ENCODE results near the gene BACH2. TPM values are rescaled to one million over a fixed set of nuclear protein-coding genes. Genes with fewer than 3 reads are reported as not detected.

The BACH2 gene
- polyA plus RNA-seq, 1 donor (not counting 4 experiments of a cell fraction or from before 2014, with no cell fraction given), result 0.50 TPM

DNA sequence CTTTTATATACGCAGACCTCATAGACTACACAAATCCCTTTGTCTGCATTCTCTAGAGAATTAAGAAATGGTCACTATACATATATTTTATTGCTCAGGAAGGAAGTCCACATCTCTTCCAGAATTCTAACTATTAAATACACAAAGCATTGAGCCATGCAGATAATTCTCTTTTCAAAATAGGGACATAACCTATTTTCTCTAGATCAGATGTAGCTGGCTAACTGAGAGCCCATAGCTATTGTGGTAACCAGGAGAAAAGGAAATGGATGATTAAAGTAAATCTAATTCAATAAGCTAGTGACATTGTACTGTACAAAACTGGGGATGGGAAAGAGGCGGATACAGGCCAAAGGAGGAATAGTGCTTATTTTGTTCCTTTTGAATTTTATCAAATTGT, 137.2 kb downstream of the BACH2 start:
- no peaks in the 10 kb centered on the region for H3K79me2 ChIP-seq (ENCODE audit: control insufficient read depth, insufficient read depth, low read length)
- H3K4me3 ChIP-seq (ENCODE audit: control insufficient read depth in 2 of 3, extremely low read depth in 1 of 3, insufficient read depth in 2 of 3, low read depth in 1 of 3, low read length in 3 of 3), result no peak overlapping the region
- dilution Hi-C loops (cut with MboI; ENCODE audit: extremely low pct_ligation_motif_present, low sequenced_read_pairs), result no loop called here
- no peaks in the 10 kb centered on the region for H3K36me3 ChIP-seq (ENCODE audit: control insufficient read depth in 2 of 2, extremely low read depth in 1 of 2, insufficient read depth in 2 of 2, low read length in 2 of 2)
- H2AFZ ChIP-seq (ENCODE audit: control insufficient read depth, low read length), result no peak overlapping the region
- no peak overlapping the region for H3K9ac ChIP-seq (ENCODE audit: control insufficient read depth, extremely low read depth, insufficient read depth, low read length)
- H3K9me3 ChIP-seq (ENCODE audit: control insufficient read depth, low read depth, low read length), result no peaks in the 10 kb centered on the region
- H3K9me1 ChIP-seq (ENCODE audit: control insufficient read depth, extremely low read depth, insufficient read depth, low read length), result peaks cover 2% of the 10 kb centered on the region
- H3K27ac ChIP-seq (ENCODE audit: control insufficient read depth, insufficient read depth, low read length), result no peak overlapping the region
- FAIRE-seq, result no peak
- DNase-seq (ENCODE audit: low read depth, low spot score), result no peak
- H3K4me2 ChIP-seq (ENCODE audit: control insufficient read depth, extremely low read depth, insufficient read depth, low read depth, low read length), result no peak overlapping the region
- peaks cover 9% of the 10 kb centered on the region for H3K4me1 ChIP-seq (ENCODE audit: control insufficient read depth, extremely low read depth, insufficient read depth, low read length)
- no peaks in the 10 kb centered on the region for H3K27me3 ChIP-seq (ENCODE audit: control insufficient read depth, extremely low read depth, insufficient read depth, low read length)
- no peaks in the 10 kb centered on the region for H4K20me1 ChIP-seq (ENCODE audit: control insufficient read depth, extremely low read depth, insufficient read depth, low read length)
- no peak for TF ChIP-seq EZH2 (IDR thresholded peaks at IDR 0.05; ENCODE audit: low read length)
- TF ChIP-seq, protein P1, sequence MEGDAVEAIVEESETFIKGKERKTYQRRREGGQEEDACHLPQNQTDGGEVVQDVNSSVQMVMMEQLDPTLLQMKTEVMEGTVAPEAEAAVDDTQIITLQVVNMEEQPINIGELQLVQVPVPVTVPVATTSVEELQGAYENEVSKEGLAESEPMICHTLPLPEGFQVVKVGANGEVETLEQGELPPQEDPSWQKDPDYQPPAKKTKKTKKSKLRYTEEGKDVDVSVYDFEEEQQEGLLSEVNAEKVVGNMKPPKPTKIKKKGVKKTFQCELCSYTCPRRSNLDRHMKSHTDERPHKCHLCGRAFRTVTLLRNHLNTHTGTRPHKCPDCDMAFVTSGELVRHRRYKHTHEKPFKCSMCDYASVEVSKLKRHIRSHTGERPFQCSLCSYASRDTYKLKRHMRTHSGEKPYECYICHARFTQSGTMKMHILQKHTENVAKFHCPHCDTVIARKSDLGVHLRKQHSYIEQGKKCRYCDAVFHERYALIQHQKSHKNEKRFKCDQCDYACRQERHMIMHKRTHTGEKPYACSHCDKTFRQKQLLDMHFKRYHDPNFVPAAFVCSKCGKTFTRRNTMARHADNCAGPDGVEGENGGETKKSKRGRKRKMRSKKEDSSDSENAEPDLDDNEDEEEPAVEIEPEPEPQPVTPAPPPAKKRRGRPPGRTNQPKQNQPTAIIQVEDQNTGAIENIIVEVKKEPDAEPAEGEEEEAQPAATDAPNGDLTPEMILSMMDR (optimal IDR thresholded peaks at IDR 0.05 in 1 of 3, IDR thresholded peaks at IDR 0.05 in 1 of 3, conservative IDR thresholded peaks at IDR 0.05 in 1 of 3; ENCODE audit: extremely low read depth in 1 of 3, insufficient read depth in 2 of 3, low read length in 3 of 3), result no peak

DNA sequence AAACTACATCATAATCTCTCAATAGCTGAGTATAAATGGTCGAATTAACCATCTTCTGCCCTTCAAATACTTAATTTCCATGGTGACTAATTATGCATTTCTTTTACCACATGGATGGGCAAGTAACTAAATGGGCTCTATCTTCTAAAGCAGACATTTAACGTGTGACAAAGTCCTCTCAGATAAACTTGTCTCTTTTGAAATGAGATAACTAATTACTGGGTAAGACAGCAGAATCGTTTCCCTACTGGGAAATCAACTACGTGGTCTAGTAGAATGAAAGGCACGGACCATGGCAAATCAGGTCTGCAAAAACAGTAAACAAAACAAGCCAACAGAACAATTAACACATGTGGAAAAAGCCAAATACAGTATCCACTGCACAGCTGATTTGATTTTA, 137.7 kb downstream of the BACH2 start:
- Histone ChIP-seq H3K79me2 (ENCODE audit: control insufficient read depth, insufficient read depth, low read length) (no peaks in the 10 kb centered on the region), H3K27ac (ENCODE audit: control insufficient read depth, insufficient read depth, low read length) (no peak overlapping the region), H3K9ac (ENCODE audit: control insufficient read depth, extremely low read depth, insufficient read depth, low read length) (no peak overlapping the region), H2AFZ (ENCODE audit: control insufficient read depth, low read length) (no peak overlapping the region), H3K9me3 (ENCODE audit: control insufficient read depth, low read depth, low read length) (no peaks in the 10 kb centered on the region), H3K4me2 (ENCODE audit: control insufficient read depth, extremely low read depth, insufficient read depth, low read depth, low read length) (no peak overlapping the region), H4K20me1 (ENCODE audit: control insufficient read depth, extremely low read depth, insufficient read depth, low read length) (no peaks in the 10 kb centered on the region), H3K36me3 (ENCODE audit: control insufficient read depth in 2 of 2, extremely low read depth in 1 of 2, insufficient read depth in 2 of 2, low read length in 2 of 2) (no peaks in the 10 kb centered on the region), H3K4me1 (ENCODE audit: control insufficient read depth, extremely low read depth, insufficient read depth, low read length) (peaks cover 9% of the 10 kb centered on the region), H3K9me1 (ENCODE audit: control insufficient read depth, extremely low read depth, insufficient read depth, low read length) (peaks cover 2% of the 10 kb centered on the region), H3K4me3 (ENCODE audit: control insufficient read depth in 2 of 3, extremely low read depth in 1 of 3, insufficient read depth in 2 of 3, low read depth in 1 of 3, low read length in 3 of 3) (no peak overlapping the region), H3K27me3 (ENCODE audit: control insufficient read depth, extremely low read depth, insufficient read depth, low read length) (no peaks in the 10 kb centered on the region)
- TF ChIP-seq, protein P1 (optimal IDR thresholded peaks at IDR 0.05 in 1 of 3, IDR thresholded peaks at IDR 0.05 in 1 of 3, conservative IDR thresholded peaks at IDR 0.05 in 1 of 3; ENCODE audit: extremely low read depth in 1 of 3, insufficient read depth in 2 of 3, low read length in 3 of 3), result no peak
- TF ChIP-seq EZH2 (IDR thresholded peaks at IDR 0.05; ENCODE audit: low read length), result no peak
- DNase-seq (ENCODE audit: low read depth, low spot score) (no peak), FAIRE-seq (no peak)
- dilution Hi-C loops (cut with MboI; ENCODE audit: extremely low pct_ligation_motif_present, low sequenced_read_pairs), result no loop called here

All from keratinocyte (primary cell).